Endothelial cell of umbilical vein (primary cell): ENCODE measurements around the gene SPPL2B. TPM values are rescaled to one million over a fixed set of nuclear protein-coding genes. Genes with fewer than 3 reads are reported as not detected.
"Not testable (repeated sequence)": the region's sequence is repeated elsewhere in the genome, so short reads cannot be mapped to it uniquely, and the experiment has no call there.

ENCODE experiments used
- BruUV-seq: library from RNA; stranded (reverse); fragments of 400-500 nt; replicated peaks from 2 replicates; lab custom pipeline; 2021; lab: Mats Ljungman, UMichigan
- CTCF ChIA-PET: fragments of 300-600, 350-600 bp; sonication (Branson Sonifier 250); formaldehyde crosslinking; loops from one replicate; lab custom pipeline; 2021; ENCODE audit warnings: antibody characterized with exemption, inconsistent platforms; lab: Charles Lee
- POLR2A ChIA-PET: fragments of 300-600, 350-600 bp; sonication (Branson Sonifier 250); formaldehyde crosslinking; loops from one replicate; lab custom pipeline; 2021; ENCODE audit warnings: antibody characterized with exemption, inconsistent platforms; lab: Charles Lee
- DNase-seq: peaks from one replicate; pipeline ENCODE4 v3.0.0-alpha.2; 2011; ENCODE audit warnings: low read depth, low spot score
- FAIRE-seq: peaks from 2 replicates; lab custom pipeline; 2011; peaks lifted over from hg19 to GRCh38; lab: Jason Lieb, UNC
- H2AFZ ChIP-seq: 2 replicates; pipeline ENCODE4 v1.6.0; 2012; ENCODE audit warnings: low read depth, low read length, control low read depth, inconsistent platforms
- H3K27ac ChIP-seq: 2 replicates; pipeline ENCODE4 v1.5.1; 2011; ENCODE audit warnings: low read depth, mild to moderate bottlenecking, control low read depth, low read length, moderate library complexity; ENCODE audit not compliant: insufficient read depth
- H3K27me3 ChIP-seq, 2 experiments: 2 replicates each; pipeline versions ENCODE4 v1.6.0 to v1.6.1; 2011; ENCODE audit warnings: low read length in 2 of 2, mixed read lengths in 1 of 2; ENCODE audit not compliant: control insufficient read depth in 2 of 2, insufficient read depth in 2 of 2
- H3K36me3 ChIP-seq, 2 experiments: 2 replicates in 1 of 2; 3 replicates in 1 of 2; pipeline ENCODE4 v1.5.1; 2011; ENCODE audit warnings: low read length in 2 of 2, mild to moderate bottlenecking in 1 of 2, moderate library complexity in 1 of 2; ENCODE audit not compliant: control insufficient read depth in 2 of 2, insufficient read depth in 2 of 2; ENCODE audit errors: extremely low read depth in 1 of 2
- H3K4me1 ChIP-seq: 3 replicates; pipeline ENCODE4 v1.5.1; 2011; ENCODE audit warnings: mild to moderate bottlenecking, low read length; ENCODE audit not compliant: control insufficient read depth, insufficient read depth; ENCODE audit errors: extremely low read depth
- H3K4me2 ChIP-seq: 2 replicates; pipeline ENCODE4 v1.6.1; 2011; ENCODE audit warnings: low read length, control low read depth, mixed read lengths; ENCODE audit not compliant: insufficient read depth
- H3K4me3 ChIP-seq, 3 experiments: fragments of 200-600 bp in 1 of 3; sonication (generic), shearing (Covaris generic) in 1 of 3; replicated peaks in 1 of 3; 2 replicates each; pipeline ENCODE4 v1.5.1; 2011 to 2016; ENCODE audit warnings: control low read depth in 3 of 3, low read length in 3 of 3, mild to moderate bottlenecking in 2 of 3, inconsistent platforms in 1 of 3, low read depth in 1 of 3, moderate library complexity in 1 of 3; ENCODE audit not compliant: insufficient read depth in 1 of 3
- H3K79me2 ChIP-seq: 2 replicates; pipeline ENCODE4 v1.6.0; 2012; ENCODE audit warnings: low read length, inconsistent platforms; ENCODE audit not compliant: control insufficient read depth, insufficient read depth
- H3K9ac ChIP-seq: replicated peaks from 2 replicates; pipeline ENCODE3; 2011; ENCODE audit warnings: low read length, control low read depth; ENCODE audit not compliant: insufficient read depth; ENCODE audit errors: extremely low read depth
- H3K9me1 ChIP-seq: replicated peaks from 3 replicates; pipeline ENCODE4 v1.6.0; 2011; ENCODE audit warnings: mild to moderate bottlenecking, low read length; ENCODE audit not compliant: control insufficient read depth, insufficient read depth; ENCODE audit errors: extremely low read depth
- H3K9me3 ChIP-seq: replicated peaks from 2 replicates; pipeline ENCODE4 v1.5.1; 2012; ENCODE audit warnings: low read length, inconsistent platforms; ENCODE audit not compliant: control insufficient read depth, insufficient read depth
- H4K20me1 ChIP-seq: replicated peaks from 2 replicates; pipeline ENCODE3; 2011; ENCODE audit warnings: mild to moderate bottlenecking, low read length; ENCODE audit not compliant: control insufficient read depth, insufficient read depth; ENCODE audit errors: extremely low read depth
- CTCF ChIP-seq, 2 donors: IDR thresholded peaks; 1 replicate in 1 of 2; 2 replicates in 1 of 2; pipeline ENCODE4 v1.5.1; 2011; ENCODE audit warnings: low read length in 2 of 2, mild to moderate bottlenecking in 2 of 2, moderate library complexity in 2 of 2, control low read depth in 1 of 2, inconsistent platforms in 1 of 2, low read depth in 1 of 2; ENCODE audit not compliant: insufficient read depth in 1 of 2; ENCODE audit errors: extremely low read depth in 1 of 2
- EZH2 ChIP-seq: IDR thresholded peaks from 2 replicates; pipeline ENCODE4 v1.6.1; 2012; ENCODE audit warnings: borderline replicate concordance, low read depth, mild to moderate bottlenecking, moderate library complexity, low read length, inconsistent platforms; ENCODE audit not compliant: severe bottlenecking
- FOS ChIP-seq: IDR thresholded peaks from 2 replicates; pipeline ENCODE4 v1.6.1; 2011; ENCODE audit warnings: mild to moderate bottlenecking, low read length, moderate library complexity, borderline replicate concordance; ENCODE audit not compliant: insufficient read depth
- GATA2 ChIP-seq: IDR thresholded peaks from 2 replicates; pipeline ENCODE4 v1.7.0; 2011; ENCODE audit warnings: low read depth, mild to moderate bottlenecking, moderate library complexity, mixed read lengths, low read length; ENCODE audit not compliant: insufficient read length, insufficient read depth
- JUN ChIP-seq: IDR thresholded peaks from 2 replicates; pipeline ENCODE4 v1.6.1; 2011; ENCODE audit warnings: borderline replicate concordance, low read depth; ENCODE audit not compliant: insufficient read length, insufficient read depth
- MYC ChIP-seq: IDR thresholded peaks from one replicate; pipeline ENCODE4 v1.6.1; 2011; ENCODE audit warnings: mild to moderate bottlenecking, low read depth, low read length
- POLR2A ChIP-seq: IDR thresholded peaks from 2 replicates; pipeline ENCODE4 v1.6.1; 2012; ENCODE audit warnings: low read depth, mild to moderate bottlenecking, control low read depth, low read length
- POLR2AphosphoS5 ChIP-seq: IDR thresholded peaks from 2 replicates; pipeline ENCODE4 v1.6.1; 2012; ENCODE audit warnings: low read depth, mild to moderate bottlenecking, control low read depth, low read length, moderate library complexity; ENCODE audit not compliant: insufficient read depth
- dilution Hi-C: fragments of 300-500 bp; cut with MboI; formaldehyde crosslinking; loops from one replicate; pipeline ENCODE4 v1.15.0; 2019; ENCODE audit warnings: low sequenced_read_pairs; ENCODE audit not compliant: extremely low pct_ligation_motif_present
- intact Hi-C: fragments of 100-400 bp; cut with micrococcal nuclease; formaldehyde crosslinking; loops from one replicate; pipeline ENCODE4 v1.10.0; 2022
- polyA plus RNA-seq, 4 experiments: library from polyadenylated mRNA; depleted of rRNA in 3 of 4; stranded (reverse) in 3 of 4; unstranded in 1 of 4; fragments of >200 nt; gene quantifications; 2 replicates each; pipeline versions ENCODE4 v1.2.1 to v1.2.3, GENCODE V29; 2011 to 2012; ENCODE audit warnings: missing spikeins in 1 of 4
- total RNA-seq: library from RNA; stranded (reverse); gene quantifications from 2 replicates; pipeline ENCODE4 v1.2.3, GENCODE V29; 2021
- TF ChIP-seq, protein P1 (sequence below): IDR thresholded peaks from 2 replicates; pipeline ENCODE4 v1.6.1; 2011; ENCODE audit not compliant: insufficient read depth, insufficient read length

SPPL2B gene
- total and polyA plus RNA-seq, 2 donors (not counting 3 experiments of a cell fraction or from before 2014, with no cell fraction given), result 60.7 to 62.7 TPM

GRCh38 chr19:2345794-2346663, 17.5 kb downstream of the SPPL2B start:
- DNase-seq (peak; percentile 37), FAIRE-seq (peak; percentile 26)
- ChIA-PET POLR2A (no interaction called here), CTCF (no interaction called here)
- no peak overlapping the region for H3K9ac ChIP-seq
- no peaks in the 10 kb centered on the region for H4K20me1 ChIP-seq
- peaks cover 0 to 13% of the 10 kb centered on the region in 2 experiments for H3K36me3 ChIP-seq
- intact Hi-C loops, result no loop called here
- H3K27me3 ChIP-seq, result no peaks in the 10 kb centered on the region
- no peak overlapping the region for H3K4me2 ChIP-seq
- no peaks in the 10 kb centered on the region for H3K79me2 ChIP-seq
- no peak for TF ChIP-seq MYC
- no peak for TF ChIP-seq POLR2A
- TF ChIP-seq JUN, result no peak
- no peak for TF ChIP-seq CTCF (IDR thresholded peaks at IDR 0.05; ENCODE audit: extremely low read depth in 1 of 2, insufficient read depth in 1 of 2, low read depth in 1 of 2, low read length in 2 of 2)
- TF ChIP-seq FOS, result no peak
- TF ChIP-seq GATA2, result no peak
- TF ChIP-seq EZH2, result no peak
- TF ChIP-seq, protein P1, sequence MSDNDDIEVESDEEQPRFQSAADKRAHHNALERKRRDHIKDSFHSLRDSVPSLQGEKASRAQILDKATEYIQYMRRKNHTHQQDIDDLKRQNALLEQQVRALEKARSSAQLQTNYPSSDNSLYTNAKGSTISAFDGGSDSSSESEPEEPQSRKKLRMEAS, result no peak
- no peak for TF ChIP-seq POLR2AphosphoS5
- H3K4me1 ChIP-seq, result no peaks in the 10 kb centered on the region
- dilution Hi-C loops, result no loop called here
- no peak overlapping the region for H3K27ac ChIP-seq
- H3K4me3 ChIP-seq, result no peak overlapping the region
- no TSS peak for BruUV-seq
- no peaks in the 10 kb centered on the region for H3K9me3 ChIP-seq
- H3K9me1 ChIP-seq, result no peaks in the 10 kb centered on the region
- no peak overlapping the region for H2AFZ ChIP-seq

DNA sequence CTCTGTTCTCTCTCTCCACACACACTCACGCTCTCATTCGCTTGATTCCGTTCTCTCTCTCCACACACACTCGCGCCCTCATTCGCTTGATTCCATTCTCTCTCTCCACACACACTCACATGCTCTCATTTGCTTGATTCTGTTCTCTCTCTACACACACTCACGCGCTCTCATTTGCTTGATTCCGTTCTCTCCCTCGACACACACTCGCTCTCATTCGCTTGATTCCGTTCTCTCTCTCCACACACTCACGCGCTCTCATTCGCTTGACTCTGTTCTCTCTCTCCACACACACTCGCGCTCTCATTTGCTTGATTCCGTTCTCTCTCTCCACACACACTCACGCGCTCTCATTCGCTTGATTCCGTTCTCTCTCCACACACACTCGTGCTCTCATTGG, 21.3 kb downstream of the SPPL2B start:
- H2AFZ ChIP-seq, FAIRE-seq, POLR2A ChIA-PET: not testable (repeated sequence)

More for the DNA sequence above, 21.3 kb downstream of the SPPL2B start:
- H3K9me1 ChIP-seq, DNase-seq, H3K9ac ChIP-seq, H3K27me3 ChIP-seq, BruUV-seq, dilution Hi-C loops, H4K20me1 ChIP-seq, H3K27ac ChIP-seq, H3K79me2 ChIP-seq, H3K4me2 ChIP-seq, CTCF ChIA-PET, intact Hi-C loops, H3K4me3 ChIP-seq, H3K9me3 ChIP-seq, H3K4me1 ChIP-seq: not testable (repeated sequence)
- H3K36me3 ChIP-seq, result peaks cover 0 to 18% of the 10 kb centered on the region in 2 experiments
